GOT3 (cell line): ENCODE results near the gene AGAP1.

Experiments
- DNase-seq: peaks from one replicate; lab custom pipeline; 2025; ENCODE audit warnings: mixed read lengths; lab: John Stamatoyannopoulos, UW

Gene AGAP1

GRCh38 chr2:236001854-236002253 is 508.0 kb downstream of the AGAP1 start:
- DNase-seq = no peak

GRCh38 chr2:236008006-236008405 is 514.2 kb downstream of the AGAP1 start:
- no peak for DNase-seq

GRCh38 chr2:236008857-236009256 is 515.0 kb downstream of the AGAP1 start:
- DNase-seq = no peak

DNA sequence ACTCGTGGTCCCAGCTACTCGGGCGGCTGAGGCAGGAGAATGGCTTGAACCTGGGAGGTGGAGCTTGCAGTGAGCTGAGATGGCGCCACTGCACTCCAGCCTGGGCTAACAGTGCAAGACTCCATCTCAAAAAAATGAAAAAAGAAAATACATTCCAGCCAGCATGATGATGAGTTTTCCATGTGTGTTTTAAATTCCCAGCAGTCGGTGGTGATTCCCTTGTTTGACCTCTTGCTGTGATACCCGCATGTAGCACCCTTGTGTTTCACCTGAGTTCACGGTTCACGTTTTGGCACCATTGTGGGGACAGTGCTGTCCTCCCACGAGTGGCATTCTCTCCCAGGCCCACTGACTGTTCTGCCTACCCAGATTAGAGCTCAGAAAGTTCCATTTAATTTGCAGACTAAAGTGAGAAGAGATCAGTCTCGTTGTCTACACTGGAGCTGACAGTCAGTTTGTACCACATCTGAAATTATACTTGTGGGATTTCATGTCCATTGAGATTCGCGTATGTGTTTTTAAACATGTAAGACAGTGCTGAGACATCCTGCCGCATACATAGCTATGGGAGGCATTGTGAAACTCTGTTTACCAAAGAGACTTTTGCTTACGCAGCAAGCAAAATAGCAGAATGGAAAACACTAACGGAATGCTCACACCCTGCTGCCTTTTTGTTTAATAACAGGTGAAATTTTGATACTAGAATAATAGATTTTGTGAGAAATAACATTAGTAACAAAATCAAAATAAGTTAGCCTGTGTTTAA is 517.3 kb downstream of the AGAP1 start:
- no peak for DNase-seq

DNA sequence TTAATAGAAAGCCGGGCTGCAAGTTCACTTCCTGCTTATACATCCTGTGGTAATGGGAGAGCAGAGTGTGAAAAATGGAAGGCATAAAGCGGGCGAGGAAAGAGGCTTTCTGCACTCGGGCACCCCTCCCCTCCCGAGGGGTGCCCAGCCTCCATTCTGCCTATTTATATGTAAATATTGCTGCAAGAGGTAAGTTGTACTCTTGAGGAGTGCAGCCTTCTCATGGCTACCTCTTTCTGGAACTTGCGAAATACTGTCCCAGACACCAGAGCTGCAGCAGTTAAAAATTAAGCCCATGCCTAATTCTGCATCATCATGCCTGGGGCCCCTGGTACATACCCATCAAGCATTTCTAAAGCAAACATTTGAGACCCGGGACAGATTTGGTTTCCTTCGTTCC is 518.3 kb downstream of the AGAP1 start:
- no peak for DNase-seq

- no peak for DNase-seq
These were observed 520.7 kb downstream of the AGAP1 start for GRCh38 chr2:236014408-236015131.

GRCh38 chr2:236015171-236015570 is 521.3 kb downstream of the AGAP1 start:
- no peak for DNase-seq

DNA sequence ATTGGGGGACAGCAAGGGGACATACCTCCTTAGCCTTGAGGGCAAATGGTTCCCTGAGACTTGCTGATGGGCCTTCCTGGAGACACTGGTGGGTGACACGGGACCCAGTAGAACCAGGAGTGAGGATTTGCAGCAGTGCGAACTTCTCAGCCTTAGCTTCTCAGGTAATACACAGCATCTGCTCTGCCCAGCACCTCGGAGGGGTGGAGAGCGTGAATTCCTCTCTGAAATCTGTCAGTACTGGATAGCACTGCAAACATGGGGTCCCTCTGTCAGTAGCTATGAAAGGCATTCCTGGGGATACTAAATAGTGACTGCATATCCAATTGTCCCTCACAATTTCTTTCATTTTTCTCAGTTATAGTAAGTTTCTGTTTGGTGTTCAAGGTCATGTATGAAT is 522.7 kb downstream of the AGAP1 start:
- DNase-seq = no peak

DNA sequence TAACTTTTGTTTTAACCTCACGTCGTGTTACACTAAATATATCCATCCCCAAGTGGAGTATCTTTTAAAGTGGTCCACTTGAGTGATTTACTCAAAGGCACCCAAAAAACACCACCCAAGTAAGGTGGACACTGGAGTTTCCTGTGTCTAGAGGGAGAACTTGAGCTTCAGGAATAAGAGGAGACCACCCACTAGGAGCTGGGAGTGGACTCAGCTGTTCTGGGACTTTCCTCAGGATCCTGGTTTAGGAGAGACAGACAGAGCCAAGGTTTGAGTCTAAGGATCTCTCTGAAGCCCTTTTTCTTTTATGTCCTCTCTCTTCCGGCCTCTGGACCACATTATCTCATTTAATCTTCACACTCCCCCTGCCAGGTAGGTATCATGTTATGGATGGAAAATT is 523.6 kb downstream of the AGAP1 start:
- DNase-seq = no peak

DNA sequence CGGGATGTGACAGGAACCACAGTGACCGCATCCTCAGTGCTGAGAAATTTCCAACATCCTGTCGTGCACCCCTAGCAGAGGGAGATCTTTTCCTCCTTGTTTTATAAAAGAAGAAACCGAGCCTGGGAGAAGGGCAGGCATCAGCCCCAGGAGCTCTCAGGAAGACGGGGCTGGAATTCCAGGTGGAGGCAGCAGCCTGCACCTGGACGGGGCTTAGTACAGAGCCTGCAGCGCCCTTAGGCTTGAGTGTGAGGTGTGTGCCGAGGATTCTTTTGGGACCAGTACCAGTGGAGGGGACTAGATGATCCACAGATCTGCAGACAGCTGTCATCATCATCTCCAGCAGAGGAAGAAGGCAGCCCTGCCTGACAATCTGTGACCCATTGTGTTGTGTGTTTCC is 525.6 kb downstream of the AGAP1 start:
- no peak for DNase-seq

GRCh38 chr2:236021499-236022057 is 527.7 kb downstream of the AGAP1 start:
- DNase-seq = no peak

DNA sequence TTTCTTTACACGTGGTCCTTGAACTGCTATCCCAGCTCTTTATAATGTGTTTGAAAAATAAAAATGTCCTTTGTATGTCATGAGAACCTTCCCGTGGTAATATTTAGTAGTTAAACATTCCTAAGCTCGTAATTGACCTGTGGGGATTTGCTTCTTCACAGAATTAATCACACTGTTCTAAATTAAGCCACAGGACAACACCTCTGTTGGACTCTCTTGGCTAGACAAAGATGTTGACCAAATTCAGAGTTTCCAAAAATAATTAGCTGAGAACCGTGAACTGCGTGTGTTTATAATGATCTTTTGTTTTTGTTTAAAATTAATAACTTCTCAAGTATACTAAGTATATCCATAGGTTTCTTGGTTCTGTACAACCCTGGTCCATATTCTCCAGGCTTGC is 528.3 kb downstream of the AGAP1 start:
- DNase-seq = no peak

DNA sequence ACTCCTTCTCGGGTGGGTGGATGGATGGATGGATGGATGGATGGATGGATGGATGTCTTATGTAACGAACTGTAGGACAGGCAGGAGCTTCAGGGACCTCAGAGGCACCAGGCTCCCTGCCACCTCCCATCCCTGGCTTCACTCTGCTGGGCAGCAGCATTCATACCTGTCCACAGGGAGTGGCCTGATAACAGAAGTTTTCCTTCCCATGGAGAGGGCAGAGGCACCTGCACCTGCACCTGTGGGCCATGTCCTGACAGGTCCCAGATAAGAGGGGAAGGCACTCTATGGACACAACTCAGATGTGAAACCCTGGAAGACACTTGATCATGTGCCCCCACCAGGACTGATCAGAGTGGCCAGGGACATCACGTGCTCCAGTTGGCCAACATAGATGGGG is 532.0 kb downstream of the AGAP1 start:
- no peak for DNase-seq

- DNase-seq = no peak
These were observed 533.0 kb downstream of the AGAP1 start for GRCh38 chr2:236026841-236027240.

GRCh38 chr2:236028066-236028465 is 534.2 kb downstream of the AGAP1 start:
- no peak for DNase-seq

DNA sequence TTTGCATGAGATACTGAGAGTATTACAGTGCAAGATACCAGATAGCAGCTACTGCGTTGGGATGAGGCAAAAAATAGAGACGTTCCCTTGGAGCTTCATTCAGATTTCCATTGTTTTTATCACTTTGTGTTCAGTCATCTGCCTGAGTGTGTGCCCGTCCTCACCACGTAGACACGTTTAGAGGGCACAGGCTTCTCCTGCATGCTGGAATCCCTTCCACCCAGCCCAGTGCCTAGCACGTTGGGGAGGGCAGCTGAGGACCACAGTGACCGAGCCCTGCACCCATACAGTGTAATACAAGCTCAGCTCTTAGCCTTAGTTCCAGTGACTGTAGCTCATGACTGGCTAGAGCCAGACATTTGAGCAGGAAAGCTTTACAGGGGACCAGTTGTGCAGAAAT is 539.6 kb downstream of the AGAP1 start:
- DNase-seq = no peak

DNA sequence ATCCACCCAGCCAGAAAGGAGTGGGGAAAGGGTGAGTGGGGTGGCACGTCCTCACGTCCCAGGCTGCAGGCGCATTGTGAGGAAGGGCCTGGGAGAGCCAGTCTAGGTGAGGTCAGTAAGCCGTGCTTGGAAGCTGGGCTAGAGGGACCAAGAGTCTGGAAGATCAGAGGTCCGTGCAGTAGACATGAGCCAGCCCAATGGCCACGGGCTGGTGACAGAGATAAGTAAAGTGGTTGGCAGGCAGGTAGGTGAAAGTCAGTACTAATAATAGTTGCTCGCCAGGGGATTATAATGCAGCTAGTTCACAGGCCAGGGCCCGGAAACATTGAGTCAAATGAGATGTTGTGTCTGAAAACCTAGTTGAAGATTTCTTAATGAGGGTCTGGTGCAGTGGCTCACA is 541.1 kb downstream of the AGAP1 start:
- no peak for DNase-seq

DNA sequence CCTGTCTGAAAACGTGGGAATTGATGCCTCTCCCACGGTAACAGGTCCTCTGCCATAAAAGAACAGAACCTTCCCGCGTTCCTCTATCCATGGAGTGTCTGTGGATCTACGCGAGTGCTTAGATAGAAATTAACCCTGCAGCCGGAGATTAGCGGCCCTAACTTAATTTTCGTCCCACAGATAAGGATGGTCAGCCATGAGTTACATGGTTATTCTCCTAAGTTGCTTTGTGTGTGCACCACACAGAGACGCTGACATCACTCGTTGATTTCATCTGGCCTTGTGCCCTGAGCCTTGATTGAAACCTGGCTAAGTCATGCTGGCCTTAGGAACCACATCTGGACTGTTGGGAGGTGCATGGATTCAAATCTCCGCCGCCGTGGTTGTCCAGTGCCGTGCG is 542.2 kb downstream of the AGAP1 start:
- DNase-seq = no peak

DNA sequence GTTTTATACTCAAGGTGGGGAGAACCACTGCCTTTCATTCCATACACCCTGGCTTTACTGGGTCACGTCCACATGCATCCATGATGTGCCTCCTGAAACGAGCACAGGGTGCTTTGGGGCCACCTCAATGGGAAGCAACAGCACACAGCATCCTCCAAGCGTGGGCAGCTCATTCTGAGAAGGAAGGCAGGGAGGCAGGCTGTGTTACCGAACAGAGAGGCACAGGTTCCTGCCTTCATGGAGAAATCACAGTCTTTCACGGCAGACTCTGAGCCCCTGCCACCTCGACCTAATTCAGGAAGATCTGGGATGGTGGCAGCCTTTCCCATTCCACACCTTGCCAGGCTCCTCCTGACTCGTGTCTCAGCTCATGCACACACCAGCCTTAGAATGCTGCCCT is 544.3 kb downstream of the AGAP1 start:
- no peak for DNase-seq

GRCh38 chr2:236040600-236041328 is 546.9 kb downstream of the AGAP1 start:
- no peak for DNase-seq

GRCh38 chr2:236041616-236042015 is 547.8 kb downstream of the AGAP1 start:
- no peak for DNase-seq

DNA sequence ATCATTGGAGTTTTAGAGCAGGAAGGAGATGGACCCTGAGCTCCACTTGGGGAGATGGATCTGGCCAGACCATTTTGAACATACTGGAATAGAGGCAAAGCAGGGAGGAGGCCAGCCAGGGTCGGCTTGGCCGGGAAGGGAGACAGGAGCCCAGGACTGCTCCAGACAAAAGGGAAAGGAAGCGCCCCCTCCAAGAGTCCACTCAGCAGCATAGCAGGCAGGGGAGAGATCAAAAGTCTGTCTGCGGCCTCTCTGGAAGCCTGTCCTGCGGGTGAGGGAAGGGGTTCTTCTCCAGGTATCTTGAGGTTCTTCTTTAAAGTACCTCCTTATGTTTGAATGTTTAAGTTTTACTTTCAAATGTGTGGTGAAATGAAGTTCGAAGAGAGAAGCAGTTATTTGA is 548.2 kb downstream of the AGAP1 start:
- DNase-seq = no peak

DNA sequence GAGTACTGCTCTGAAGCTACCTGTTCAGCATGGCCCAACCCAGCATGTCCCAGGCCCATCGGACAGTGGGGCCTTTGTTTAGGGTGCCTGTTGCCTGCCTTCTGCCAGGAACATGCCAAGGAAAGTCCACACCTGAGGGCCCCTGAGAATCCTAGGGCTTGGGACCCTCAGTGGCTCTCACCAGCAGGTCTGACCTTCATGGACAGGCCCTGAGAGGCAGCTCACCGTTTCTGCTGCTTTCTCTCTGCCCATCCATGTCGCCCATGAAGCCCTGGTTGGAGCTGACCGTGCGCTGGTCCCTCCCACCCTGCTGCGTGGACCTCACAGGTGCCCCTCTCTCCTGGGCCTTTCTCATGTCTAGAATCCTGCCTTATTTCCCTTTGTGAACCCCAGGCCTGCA is 550.3 kb downstream of the AGAP1 start:
- no peak for DNase-seq
